Adrenal gland (tissue), 5 donors: Measurements from ENCODE around the gene SENP8.

Source experiments
- POLR2A ChIP-seq, 2 donors: fragments of 450-650 bp; IDR thresholded peaks; one replicate each; pipeline ENCODE4 v1.6.1; 2017; ENCODE audit warnings: antibody characterized with exemption in 2 of 2, mild to moderate bottlenecking in 2 of 2, moderate library complexity in 1 of 2
- TF ChIP-seq, protein P1 (sequence below), 6 experiments: fragments of 450-650 bp in 4 of 6; fragments of 200-600 bp in 2 of 6; sonication (generic) in 1 of 6; IDR thresholded peaks; 1 replicate in 5 of 6; 2 replicates in 1 of 6; pipeline versions ENCODE4 v1.5.1 to v1.8.0; 2016 to 2021; ENCODE audit warnings: antibody characterized with exemption in 6 of 6, mild to moderate bottlenecking in 2 of 6, moderate library complexity in 1 of 6
- donor health status: DM: no; HTN: no; CAD: no.

DNA sequence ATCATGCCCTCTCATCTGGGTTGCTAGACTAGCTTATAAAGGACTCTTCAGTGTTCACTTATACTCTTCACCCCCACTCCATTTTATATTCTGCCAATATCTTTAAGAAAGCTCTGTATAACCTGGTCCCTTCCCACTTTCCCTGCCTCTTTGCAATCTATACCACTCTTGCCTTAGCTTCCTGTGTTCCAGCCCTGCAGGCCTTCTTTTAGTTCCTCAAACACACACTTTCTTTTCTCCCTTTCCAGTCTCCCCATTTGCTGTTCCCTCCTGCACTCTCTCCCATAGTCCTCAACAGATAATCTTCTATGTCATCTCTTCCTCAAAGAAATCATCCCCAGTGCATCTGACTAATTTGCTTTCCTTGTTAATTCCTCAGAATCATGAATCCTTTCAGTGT lies 28.7 kb downstream of the SENP8 start:
- TF ChIP-seq, protein P1, sequence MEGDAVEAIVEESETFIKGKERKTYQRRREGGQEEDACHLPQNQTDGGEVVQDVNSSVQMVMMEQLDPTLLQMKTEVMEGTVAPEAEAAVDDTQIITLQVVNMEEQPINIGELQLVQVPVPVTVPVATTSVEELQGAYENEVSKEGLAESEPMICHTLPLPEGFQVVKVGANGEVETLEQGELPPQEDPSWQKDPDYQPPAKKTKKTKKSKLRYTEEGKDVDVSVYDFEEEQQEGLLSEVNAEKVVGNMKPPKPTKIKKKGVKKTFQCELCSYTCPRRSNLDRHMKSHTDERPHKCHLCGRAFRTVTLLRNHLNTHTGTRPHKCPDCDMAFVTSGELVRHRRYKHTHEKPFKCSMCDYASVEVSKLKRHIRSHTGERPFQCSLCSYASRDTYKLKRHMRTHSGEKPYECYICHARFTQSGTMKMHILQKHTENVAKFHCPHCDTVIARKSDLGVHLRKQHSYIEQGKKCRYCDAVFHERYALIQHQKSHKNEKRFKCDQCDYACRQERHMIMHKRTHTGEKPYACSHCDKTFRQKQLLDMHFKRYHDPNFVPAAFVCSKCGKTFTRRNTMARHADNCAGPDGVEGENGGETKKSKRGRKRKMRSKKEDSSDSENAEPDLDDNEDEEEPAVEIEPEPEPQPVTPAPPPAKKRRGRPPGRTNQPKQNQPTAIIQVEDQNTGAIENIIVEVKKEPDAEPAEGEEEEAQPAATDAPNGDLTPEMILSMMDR (IDR thresholded peaks at IDR 0.05), result no peak
- TF ChIP-seq POLR2A (IDR thresholded peaks at IDR 0.05), result no peak
